ENCODE data around the gene PLA2G2A.
"Not testable (repeated sequence)": the region's sequence is repeated elsewhere in the genome, so short reads cannot be mapped to it uniquely, and the experiment has no call there.

The PLA2G2A gene

DNA sequence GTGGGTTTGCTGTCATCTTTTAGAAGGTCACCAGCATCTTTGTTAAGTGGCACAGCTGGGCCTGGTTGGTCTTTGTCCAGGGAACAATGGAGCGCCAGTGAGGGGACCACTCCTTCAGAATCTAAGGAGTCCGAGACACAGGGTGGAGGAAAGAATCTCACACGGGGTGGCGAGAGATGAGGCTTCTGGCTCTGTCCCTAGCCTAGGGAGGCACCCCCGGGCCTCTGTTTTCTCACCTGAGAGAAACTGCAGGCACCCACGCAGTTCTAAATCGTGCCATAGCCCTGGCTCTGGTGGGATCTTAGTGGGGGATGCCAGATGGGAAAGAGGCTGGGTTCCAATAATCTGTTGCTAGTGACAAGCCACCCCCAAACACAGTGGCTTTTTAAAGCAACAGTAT lies 45.1 kb downstream of the PLA2G2A start:
- DNase-seq (ENCODE audit: low spot score) (no peak), FAIRE-seq (no peak)

DNA sequence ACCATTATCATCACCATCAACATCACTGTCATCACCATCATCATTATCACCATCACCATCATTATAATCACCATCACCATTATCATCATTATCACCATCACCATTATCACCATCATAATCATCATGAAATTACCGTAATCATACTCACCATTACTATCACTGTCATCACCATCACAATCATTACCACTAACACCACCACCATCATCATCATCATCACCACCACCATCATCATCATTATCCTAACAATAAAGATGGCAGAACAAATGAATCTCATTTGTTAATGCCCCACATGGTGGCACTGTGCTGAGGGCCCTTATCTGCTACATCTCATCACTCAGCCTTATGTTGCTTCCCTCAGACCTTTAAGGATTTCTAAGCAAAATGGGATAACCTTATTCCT lies 46.6 kb downstream of the PLA2G2A start:
- DNase-seq (ENCODE audit: low spot score): no peak
- peak; percentile 58 for FAIRE-seq

DNA sequence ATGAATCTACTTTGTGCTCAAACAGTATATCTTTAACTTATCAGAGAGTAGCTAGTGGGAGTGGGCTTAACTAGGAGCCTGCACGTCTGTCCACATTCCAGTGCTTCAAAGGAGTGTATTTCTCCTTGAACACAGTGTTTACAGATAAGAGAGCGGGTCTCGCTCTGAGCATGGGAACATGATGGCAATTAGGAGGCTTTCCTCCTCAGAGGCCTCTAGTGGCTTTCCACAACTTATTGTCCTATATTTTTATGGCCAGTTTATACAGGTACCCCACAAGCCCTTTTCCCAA lies 52.3 kb downstream of the PLA2G2A start:
- not testable (repeated sequence) for DNase-seq (ENCODE audit: low spot score); FAIRE-seq

DNA sequence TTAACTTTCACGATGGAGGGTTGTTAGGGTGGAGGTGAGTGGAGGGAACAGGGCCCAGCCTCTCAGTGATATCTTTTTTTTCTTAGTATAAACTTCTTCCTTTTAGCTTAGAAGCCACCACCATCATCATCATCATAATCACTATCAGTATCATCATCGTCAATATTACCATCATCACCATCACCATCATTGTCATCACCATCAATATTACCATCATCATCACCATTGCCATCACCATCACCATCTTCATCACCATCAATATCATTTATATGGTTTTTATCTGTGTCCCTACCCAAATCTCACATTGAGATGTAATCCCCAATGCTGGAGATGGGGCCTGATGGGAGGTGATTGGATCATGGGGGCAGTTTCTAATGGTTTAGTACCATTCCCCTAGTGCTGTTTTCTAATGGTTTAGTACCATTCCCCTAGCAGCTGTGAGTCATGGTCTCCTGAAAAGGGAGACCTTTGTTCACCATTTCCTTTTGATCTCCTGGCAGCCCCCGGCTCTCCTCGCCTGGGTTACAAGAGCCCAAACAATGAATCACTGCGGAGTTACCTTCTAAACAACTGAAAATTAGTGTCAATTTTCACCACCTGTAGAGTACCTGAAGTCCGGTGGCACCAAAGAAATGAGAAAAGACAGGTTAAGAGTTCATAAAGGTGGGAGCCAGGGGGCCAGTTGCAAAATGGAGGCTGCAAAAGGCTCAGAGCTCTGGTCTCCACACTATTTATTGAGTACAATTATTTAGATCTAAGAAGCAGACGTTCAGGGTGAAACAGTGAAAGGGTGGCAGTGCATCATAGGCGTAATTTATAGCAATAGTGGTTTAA lies 52.9 kb downstream of the PLA2G2A start:
- DNase-seq (ENCODE audit: low spot score) (peak; percentile 68), FAIRE-seq (peak; percentile 85)
